GM12872 (cell line): ENCODE measurements around the gene VAMP2.

Experiments used
- CTCF ChIP-seq: IDR thresholded peaks from 3 replicates; pipeline ENCODE4 v1.5.1; 2011; ENCODE audit warnings: low read depth, mild to moderate bottlenecking, low read length, moderate library complexity; ENCODE audit not compliant: insufficient read depth

Gene VAMP2

DNA sequence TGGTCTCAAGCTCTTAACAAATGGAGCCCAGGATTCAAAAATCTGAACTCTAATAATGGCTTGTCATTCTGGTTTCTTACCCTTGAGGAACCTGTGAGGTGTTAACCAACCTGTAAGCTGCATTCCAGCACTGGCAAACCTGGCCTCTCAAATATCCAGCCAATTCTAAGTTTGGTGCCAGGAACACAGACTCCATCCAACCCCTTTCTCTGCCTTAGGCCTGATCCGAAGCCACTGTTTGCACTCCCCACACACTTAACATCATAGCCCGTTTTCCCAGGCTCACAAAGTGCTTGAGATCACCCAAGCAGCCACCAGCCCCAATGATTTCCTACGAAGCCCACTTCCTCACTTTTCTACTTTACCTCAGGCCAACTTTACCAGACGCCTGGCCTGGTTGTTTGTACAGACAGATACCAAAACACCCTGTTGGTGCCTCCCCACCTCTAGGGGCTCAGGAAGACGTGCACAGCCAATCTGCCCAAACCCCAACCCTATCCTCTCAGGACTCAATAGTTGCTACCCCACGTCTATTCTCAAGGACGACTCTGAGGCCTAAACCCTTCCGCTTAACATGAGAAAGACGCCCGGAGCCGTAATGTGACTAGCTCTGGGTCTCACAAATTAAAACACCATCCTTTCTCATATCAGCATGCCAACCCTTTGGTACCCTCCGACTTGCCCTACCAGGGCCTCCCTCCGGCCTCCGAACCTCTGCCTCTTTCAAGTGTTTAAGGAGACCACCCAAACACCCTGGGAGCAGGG is 7.3 kb downstream of the VAMP2 start:
- TF ChIP-seq CTCF: no peak

DNA sequence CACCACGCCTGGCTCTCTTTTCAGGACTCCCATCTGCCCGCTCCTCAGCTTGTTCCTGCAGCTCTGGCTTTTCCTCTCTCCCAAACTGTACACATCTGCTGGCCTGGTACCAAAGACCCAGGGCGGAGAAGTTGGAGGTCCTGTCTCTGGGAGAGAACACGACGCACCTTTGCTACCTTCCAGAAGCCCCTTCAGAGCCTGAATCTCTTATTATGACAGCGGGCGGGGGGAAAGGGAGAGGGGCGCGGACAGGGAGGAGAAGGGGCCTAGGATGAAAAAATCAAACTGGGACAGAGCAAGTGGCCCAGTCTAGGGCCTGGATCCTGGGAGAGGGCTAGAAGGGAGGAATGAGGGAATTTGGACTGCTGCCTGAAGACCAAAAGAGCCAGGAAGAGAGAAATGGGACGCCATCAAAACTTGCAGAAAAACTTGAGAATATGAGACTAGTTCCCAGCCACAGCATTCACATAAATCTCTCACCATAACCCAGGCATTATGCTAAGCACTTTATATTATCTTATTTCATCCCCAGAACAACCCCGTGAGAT is 8.1 kb downstream of the VAMP2 start:
- no peak for TF ChIP-seq CTCF

- TF ChIP-seq CTCF: no peak
Observed at GRCh38 chr17:8153957-8154607, 8.7 kb downstream of the VAMP2 start.

DNA sequence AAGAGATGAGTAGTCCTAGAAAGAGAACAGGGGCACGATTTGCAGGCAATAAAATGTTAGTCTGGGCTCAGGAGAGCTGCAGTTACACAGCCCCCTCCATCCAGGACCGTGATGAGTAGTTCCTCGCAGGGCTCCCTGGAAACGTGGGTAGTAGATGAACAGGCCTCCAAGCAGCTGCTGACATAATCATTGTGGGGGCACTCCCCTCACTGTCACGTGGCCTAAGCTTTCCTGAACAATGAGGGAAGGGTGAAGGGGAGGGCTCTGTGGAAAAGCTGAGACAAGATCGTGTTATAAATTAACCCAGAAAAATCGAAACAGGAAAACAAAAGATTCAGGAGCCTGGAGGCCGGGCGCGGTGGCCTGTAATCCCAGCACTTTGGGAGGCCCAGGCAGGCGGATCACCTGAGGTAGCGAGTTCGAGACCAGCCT is 9.2 kb downstream of the VAMP2 start:
- TF ChIP-seq CTCF: no peak

- no peak for TF ChIP-seq CTCF
Observed at GRCh38 chr17:8153031-8153451, 9.7 kb downstream of the VAMP2 start.

GRCh38 chr17:8152112-8152775 is 10.5 kb downstream of the VAMP2 start, which contains the start of gene PER1:
Gene PER1 (minus strand): TSS chr17:8152404. CDS start chr17:8150706, 1,698 bp downstream.
- no peak for TF ChIP-seq CTCF

DNA sequence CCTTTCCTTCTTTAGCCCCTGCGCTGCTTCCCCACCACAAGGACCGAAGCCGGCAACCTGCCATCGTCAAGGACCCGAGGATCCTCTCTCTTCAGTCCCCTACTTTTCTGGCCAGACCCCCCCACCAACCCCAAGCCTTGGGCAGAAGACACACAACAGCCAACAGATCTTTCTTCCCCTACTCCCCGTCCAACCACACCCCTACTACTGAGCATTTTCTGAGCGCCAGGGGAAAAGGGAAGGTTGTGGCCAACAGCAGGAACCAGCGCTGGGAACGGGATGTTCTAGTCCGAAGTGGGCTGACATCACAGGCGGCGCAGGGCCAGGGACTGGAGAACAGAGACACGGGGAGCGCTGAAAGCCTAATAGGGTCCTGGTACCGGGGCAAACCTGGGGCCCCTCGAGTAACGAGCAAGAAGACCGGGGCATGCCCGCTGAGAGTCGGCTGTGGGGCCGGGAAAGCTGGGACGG is 11.1 kb downstream of the VAMP2 start:
- TF ChIP-seq CTCF: no peak
